IPS-11a (cell line): ENCODE results near the gene CRABP1.

Source experiments
- H3K4me3 ChIP-seq: one replicate; pipeline ENCODE4 v1.5.1; 2013; ENCODE audit warnings: low read depth, low read length, control low read depth

Gene CRABP1

GRCh38 chr15:78397382-78397781 lies 57.2 kb downstream of the CRABP1 start:
- no peak overlapping the region for H3K4me3 ChIP-seq
